HEK293 (cell line): ENCODE results near the gene GABRD.

Experiments
- CTCF ChIA-PET: fragments of 350-600 bp; formaldehyde crosslinking; extraction: SDS; loops from one replicate; lab custom pipeline; 2021; ENCODE audit warnings: antibody characterized with exemption; lab: Yijun Ruan, JAX
- POLR2A ChIA-PET: fragments of 300-600 bp; formaldehyde crosslinking; extraction: SDS; loops from one replicate; lab custom pipeline; 2020; ENCODE audit warnings: antibody characterized with exemption, inconsistent platforms; lab: Yijun Ruan, JAX
- H3K27ac ChIP-seq: fragments of 200-500 bp; sonication (Bioruptor generic); 2 replicates; pipeline ENCODE4 v1.5.1; 2014; ENCODE audit warnings: low read depth, low read length, control low read depth, inconsistent platforms; ENCODE audit errors: extremely low read depth
- H3K36me3 ChIP-seq, 2 experiments: fragments of 200-500 bp in 1 of 2; sonication (Bioruptor generic) in 1 of 2; 1 replicate in 1 of 2; 2 replicates in 1 of 2; pipeline ENCODE4 v1.5.1; 2014 to 2017; ENCODE audit warnings: inconsistent platforms in 2 of 2, low read length in 2 of 2; ENCODE audit not compliant: control insufficient read depth in 2 of 2, insufficient read depth in 1 of 2
- H3K4me1 ChIP-seq: fragments of 200-500 bp; sonication (Bioruptor generic); 2 replicates; pipeline ENCODE4 v1.5.1; 2014; ENCODE audit warnings: mild to moderate bottlenecking, low read length, inconsistent platforms; ENCODE audit not compliant: control insufficient read depth, insufficient read depth
- H3K4me3 ChIP-seq: 2 replicates; pipeline ENCODE4 v1.5.1; 2011; ENCODE audit warnings: low read depth, mild to moderate bottlenecking, control low read depth, low read length, moderate library complexity
- H3K9me3 ChIP-seq: fragments of 200-500 bp; sonication (Bioruptor generic); 2 replicates; pipeline ENCODE4 v1.5.1; 2014; ENCODE audit warnings: low read depth, low read length, inconsistent platforms; ENCODE audit not compliant: control insufficient read depth, insufficient read depth
- EGR2 ChIP-seq: fragments of 450-650 bp; formaldehyde crosslinking; IDR thresholded peaks from 2 replicates; pipeline ENCODE4 v1.5.1; 2016; ENCODE audit warnings: low read depth, missing biosample characterization, missing genetic modification characterization
- FEZF1 ChIP-seq: fragments of 450-650 bp; formaldehyde crosslinking; IDR thresholded peaks from 2 replicates; pipeline ENCODE4 v1.5.1; 2016; ENCODE audit warnings: missing biosample characterization, missing genetic modification characterization
- KLF10 ChIP-seq: fragments of 450-650 bp; IDR thresholded peaks from 2 replicates; pipeline ENCODE4 v1.5.1; 2018; ENCODE audit warnings: missing biosample characterization, mild to moderate bottlenecking, missing genetic modification characterization
- TCF7L2 ChIP-seq: IDR thresholded peaks from 2 replicates; pipeline ENCODE4 v1.6.1; 2011; ENCODE audit warnings: low read depth, mild to moderate bottlenecking, inconsistent platforms, low read length, moderate library complexity, borderline replicate concordance
- TRIM28 ChIP-seq: IDR thresholded peaks from 2 replicates; pipeline ENCODE4 v1.6.1; 2011; ENCODE audit warnings: low read length, control low read depth, borderline replicate concordance
- WT1 ChIP-seq: fragments of 450-650 bp; formaldehyde crosslinking; IDR thresholded peaks from 2 replicates; pipeline ENCODE4 v1.5.1; 2016; ENCODE audit warnings: missing biosample characterization, missing genetic modification characterization
- ZNF558 ChIP-seq: fragments of 450-650 bp; formaldehyde crosslinking; IDR thresholded peaks from 2 replicates; pipeline ENCODE4 v1.5.1; 2016; ENCODE audit warnings: missing biosample characterization, missing genetic modification characterization
- ZNF654 ChIP-seq: fragments of 450-650 bp; formaldehyde crosslinking; IDR thresholded peaks from 2 replicates; pipeline ENCODE4 v1.5.1; 2016; ENCODE audit warnings: low read depth, missing biosample characterization, missing genetic modification characterization
- TF ChIP-seq, protein P1 (sequence below): fragments of 450-650 bp; formaldehyde crosslinking; IDR thresholded peaks from 2 replicates; pipeline ENCODE4 v1.5.1; 2016; ENCODE audit warnings: missing biosample characterization, missing genetic modification characterization, borderline replicate concordance
- TF ChIP-seq, protein P2 (sequence below): fragments of 450-650 bp; formaldehyde crosslinking; IDR thresholded peaks from 2 replicates; pipeline ENCODE4 v1.5.1; 2016; ENCODE audit warnings: missing biosample characterization, missing genetic modification characterization
- TF ChIP-seq, protein P3 (sequence below): fragments of 450-650 bp; formaldehyde crosslinking; IDR thresholded peaks from 2 replicates; pipeline ENCODE4 v1.5.1; 2016; ENCODE audit warnings: missing biosample characterization, missing genetic modification characterization
- TF ChIP-seq, protein P4 (sequence below): fragments of 450-650 bp; formaldehyde crosslinking; IDR thresholded peaks from 2 replicates; pipeline ENCODE4; 2016; ENCODE audit warnings: missing biosample characterization, missing genetic modification characterization

The GABRD gene

DNA sequence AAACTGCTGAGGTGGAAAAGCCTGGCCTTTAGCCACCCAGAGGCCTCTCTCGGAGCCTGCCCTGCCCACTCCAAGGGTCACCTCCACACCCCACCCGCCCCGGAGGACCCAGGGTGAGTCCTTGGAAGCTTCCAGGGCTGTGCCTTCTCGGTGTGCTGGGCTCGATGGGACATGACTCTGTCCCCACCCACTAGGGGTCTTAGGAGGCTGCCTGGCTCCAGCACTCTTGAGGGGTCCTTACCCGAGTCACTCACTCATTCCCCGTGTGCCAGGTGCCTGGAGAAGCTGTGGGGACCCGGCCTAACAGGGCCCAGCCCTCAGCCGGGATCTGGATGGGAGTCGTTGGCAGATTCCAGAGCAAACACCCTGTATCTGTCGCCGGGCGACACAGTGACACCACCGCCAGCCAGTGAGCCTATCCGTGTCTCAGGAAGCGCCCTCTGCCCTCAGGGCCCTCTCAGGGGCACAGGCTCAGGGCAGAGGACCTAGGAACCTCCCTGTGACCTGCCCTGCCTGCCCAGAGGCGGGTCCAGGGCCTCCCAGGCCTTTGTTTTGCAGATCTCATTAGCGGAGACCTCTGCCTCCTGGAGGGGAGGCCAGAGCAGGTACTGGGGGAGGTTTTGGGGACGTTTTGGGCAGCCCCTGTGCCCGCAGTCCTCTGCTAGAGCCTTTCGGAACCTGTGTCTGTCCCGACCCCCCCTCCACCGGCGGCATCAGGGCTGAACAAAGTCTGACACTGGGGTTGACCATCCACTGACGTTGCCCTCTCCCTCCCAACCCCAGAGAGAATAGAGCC, 28.0 kb downstream of the GABRD start:
- ChIA-PET POLR2A (interaction anchor here (0.5 kb wide), 1 partner anchor 17 kb away, joined by 3 read pairs; no protein-coding TSS in a partner anchor), CTCF (interaction anchor here (0.6 to 5.4 kb wide), 29 partner anchors 9 to 1684 kb away, joined by 3 to 118 read pairs (median 3); no protein-coding TSS in a partner anchor)
- no peak overlapping the region for H3K27ac ChIP-seq

DNA sequence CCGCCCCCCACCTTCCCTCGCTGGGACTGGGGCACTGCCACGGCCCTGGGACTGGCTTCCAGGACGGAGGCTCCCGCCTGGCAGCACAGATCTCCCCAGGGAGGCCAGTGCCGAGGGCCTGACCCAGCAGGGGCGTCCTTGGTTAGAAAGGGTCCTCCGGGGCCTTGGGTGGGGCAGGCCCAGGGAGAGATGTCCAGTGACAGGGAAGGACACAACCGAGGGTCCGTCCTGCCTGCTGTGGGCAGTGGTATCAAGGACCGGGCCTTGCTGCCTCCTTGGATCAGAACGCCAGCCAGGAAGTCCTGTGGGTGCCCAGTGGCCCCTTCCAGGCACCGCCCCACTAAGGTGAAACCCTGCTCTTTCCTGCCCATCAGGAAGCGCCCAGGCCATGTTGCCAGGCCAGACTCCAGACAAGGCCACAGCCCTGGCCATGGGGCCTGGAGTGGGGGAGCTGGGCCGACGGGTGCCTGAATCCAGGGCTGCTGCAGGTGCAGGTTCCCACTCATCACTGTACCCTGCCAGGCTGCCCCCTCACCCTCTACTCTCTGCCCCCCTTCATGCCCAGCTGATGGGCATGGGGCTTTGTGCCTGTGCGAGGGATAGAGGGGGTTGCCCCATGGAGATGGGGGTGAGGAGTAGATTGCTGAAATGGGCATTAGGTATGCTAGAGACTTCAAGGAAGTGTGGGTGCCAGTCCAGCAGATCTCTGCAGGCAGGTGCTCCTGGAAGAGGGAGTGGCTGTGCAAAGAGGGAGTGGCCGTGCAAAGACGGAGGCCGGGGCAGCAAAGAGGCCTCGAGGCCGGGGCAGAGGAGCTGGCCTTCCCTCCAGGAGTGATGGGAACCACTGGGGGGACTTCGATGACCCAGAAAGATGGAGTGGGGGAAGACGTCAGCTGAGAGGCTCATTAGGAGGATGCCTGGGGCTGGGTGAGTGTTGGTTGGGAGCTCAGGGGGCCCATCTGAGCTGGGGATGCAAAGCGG, 28.9 kb downstream of the GABRD start:
- Histone ChIP-seq H3K9me3 (no peaks in the 10 kb centered on the region), H3K27ac (no peak overlapping the region), H3K4me1 (no peaks in the 10 kb centered on the region; the same call in 1 of the 2 replicates), H3K4me3 (no peak overlapping the region), H3K36me3 (no peaks in the 10 kb centered on the region)
- ChIA-PET POLR2A (no interaction called here), CTCF (interaction anchor here (0.7 to 2.0 kb wide), 5 partner anchors 52 to 323 kb away, joined by 3 to 16 read pairs (median 3); no protein-coding TSS in a partner anchor)
- TF ChIP-seq, protein P1, sequence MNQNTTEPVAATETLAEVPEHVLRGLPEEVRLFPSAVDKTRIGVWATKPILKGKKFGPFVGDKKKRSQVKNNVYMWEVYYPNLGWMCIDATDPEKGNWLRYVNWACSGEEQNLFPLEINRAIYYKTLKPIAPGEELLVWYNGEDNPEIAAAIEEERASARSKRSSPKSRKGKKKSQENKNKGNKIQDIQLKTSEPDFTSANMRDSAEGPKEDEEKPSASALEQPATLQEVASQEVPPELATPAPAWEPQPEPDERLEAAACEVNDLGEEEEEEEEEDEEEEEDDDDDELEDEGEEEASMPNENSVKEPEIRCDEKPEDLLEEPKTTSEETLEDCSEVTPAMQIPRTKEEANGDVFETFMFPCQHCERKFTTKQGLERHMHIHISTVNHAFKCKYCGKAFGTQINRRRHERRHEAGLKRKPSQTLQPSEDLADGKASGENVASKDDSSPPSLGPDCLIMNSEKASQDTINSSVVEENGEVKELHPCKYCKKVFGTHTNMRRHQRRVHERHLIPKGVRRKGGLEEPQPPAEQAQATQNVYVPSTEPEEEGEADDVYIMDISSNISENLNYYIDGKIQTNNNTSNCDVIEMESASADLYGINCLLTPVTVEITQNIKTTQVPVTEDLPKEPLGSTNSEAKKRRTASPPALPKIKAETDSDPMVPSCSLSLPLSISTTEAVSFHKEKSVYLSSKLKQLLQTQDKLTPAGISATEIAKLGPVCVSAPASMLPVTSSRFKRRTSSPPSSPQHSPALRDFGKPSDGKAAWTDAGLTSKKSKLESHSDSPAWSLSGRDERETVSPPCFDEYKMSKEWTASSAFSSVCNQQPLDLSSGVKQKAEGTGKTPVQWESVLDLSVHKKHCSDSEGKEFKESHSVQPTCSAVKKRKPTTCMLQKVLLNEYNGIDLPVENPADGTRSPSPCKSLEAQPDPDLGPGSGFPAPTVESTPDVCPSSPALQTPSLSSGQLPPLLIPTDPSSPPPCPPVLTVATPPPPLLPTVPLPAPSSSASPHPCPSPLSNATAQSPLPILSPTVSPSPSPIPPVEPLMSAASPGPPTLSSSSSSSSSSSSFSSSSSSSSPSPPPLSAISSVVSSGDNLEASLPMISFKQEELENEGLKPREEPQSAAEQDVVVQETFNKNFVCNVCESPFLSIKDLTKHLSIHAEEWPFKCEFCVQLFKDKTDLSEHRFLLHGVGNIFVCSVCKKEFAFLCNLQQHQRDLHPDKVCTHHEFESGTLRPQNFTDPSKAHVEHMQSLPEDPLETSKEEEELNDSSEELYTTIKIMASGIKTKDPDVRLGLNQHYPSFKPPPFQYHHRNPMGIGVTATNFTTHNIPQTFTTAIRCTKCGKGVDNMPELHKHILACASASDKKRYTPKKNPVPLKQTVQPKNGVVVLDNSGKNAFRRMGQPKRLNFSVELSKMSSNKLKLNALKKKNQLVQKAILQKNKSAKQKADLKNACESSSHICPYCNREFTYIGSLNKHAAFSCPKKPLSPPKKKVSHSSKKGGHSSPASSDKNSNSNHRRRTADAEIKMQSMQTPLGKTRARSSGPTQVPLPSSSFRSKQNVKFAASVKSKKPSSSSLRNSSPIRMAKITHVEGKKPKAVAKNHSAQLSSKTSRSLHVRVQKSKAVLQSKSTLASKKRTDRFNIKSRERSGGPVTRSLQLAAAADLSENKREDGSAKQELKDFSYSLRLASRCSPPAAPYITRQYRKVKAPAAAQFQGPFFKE = no peak
- TF ChIP-seq, protein P2, sequence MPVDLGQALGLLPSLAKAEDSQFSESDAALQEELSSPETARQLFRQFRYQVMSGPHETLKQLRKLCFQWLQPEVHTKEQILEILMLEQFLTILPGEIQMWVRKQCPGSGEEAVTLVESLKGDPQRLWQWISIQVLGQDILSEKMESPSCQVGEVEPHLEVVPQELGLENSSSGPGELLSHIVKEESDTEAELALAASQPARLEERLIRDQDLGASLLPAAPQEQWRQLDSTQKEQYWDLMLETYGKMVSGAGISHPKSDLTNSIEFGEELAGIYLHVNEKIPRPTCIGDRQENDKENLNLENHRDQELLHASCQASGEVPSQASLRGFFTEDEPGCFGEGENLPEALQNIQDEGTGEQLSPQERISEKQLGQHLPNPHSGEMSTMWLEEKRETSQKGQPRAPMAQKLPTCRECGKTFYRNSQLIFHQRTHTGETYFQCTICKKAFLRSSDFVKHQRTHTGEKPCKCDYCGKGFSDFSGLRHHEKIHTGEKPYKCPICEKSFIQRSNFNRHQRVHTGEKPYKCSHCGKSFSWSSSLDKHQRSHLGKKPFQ = no peak
- TF ChIP-seq, protein P3, sequence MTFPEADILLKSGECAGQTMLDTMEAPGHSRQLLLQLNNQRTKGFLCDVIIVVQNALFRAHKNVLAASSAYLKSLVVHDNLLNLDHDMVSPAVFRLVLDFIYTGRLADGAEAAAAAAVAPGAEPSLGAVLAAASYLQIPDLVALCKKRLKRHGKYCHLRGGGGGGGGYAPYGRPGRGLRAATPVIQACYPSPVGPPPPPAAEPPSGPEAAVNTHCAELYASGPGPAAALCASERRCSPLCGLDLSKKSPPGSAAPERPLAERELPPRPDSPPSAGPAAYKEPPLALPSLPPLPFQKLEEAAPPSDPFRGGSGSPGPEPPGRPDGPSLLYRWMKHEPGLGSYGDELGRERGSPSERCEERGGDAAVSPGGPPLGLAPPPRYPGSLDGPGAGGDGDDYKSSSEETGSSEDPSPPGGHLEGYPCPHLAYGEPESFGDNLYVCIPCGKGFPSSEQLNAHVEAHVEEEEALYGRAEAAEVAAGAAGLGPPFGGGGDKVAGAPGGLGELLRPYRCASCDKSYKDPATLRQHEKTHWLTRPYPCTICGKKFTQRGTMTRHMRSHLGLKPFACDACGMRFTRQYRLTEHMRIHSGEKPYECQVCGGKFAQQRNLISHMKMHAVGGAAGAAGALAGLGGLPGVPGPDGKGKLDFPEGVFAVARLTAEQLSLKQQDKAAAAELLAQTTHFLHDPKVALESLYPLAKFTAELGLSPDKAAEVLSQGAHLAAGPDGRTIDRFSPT (tag by site-specific recombination) = peak; percentile 73
- no peak for TF ChIP-seq ZNF558 (tag by site-specific recombination)
- no peak for TF ChIP-seq KLF10 (tag by site-specific recombination)

More for the DNA sequence above, 28.0 kb downstream of the GABRD start:
- Histone ChIP-seq H3K4me1 (no peaks in the 10 kb centered on the region; the same call in 1 of the 2 replicates), H3K36me3 (no peaks in the 10 kb centered on the region), H3K9me3 (no peaks in the 10 kb centered on the region), H3K4me3 (no peak overlapping the region)
- TF ChIP-seq FEZF1 = no peak
- no peak for TF ChIP-seq EGR2 (tag by site-specific recombination)
- TF ChIP-seq, protein P4, sequence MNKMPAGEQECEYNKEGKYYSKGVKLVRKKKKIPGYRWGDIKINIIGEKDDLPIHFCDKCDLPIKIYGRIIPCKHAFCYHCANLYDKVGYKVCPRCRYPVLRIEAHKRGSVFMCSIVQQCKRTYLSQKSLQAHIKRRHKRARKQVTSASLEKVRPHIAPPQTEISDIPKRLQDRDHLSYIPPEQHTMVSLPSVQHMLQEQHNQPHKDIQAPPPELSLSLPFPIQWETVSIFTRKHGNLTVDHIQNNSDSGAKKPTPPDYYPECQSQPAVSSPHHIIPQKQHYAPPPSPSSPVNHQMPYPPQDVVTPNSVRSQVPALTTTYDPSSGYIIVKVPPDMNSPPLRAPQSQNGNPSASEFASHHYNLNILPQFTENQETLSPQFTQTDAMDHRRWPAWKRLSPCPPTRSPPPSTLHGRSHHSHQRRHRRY = no peak
- no peak for TF ChIP-seq WT1 (tag by site-specific recombination)
- TF ChIP-seq TRIM28 = no peak
- TF ChIP-seq TCF7L2 = no peak
- TF ChIP-seq ZNF654 (tag by site-specific recombination) = no peak
